Body of pancreas (tissue), 4 donors: Measurements from ENCODE around the gene ZNF672. TPM values are rescaled to one million over a fixed set of nuclear protein-coding genes. Genes with fewer than 3 reads are reported as not detected.

Source experiments
- ATAC-seq: fragments of 150-250 bp; one replicate; pipeline ENCODE4 v1.9.1; 2016
- DNase-seq, 4 donors: peaks; one replicate each; pipeline ENCODE4 v3.0.0-alpha.2; 2019
- H3K27ac ChIP-seq, 4 donors: fragments of 200-600 bp; sonication (generic); 1 replicate in 3 of 4; 2 replicates in 1 of 4; pipeline versions ENCODE4 v1.5.1 to v1.6.1; 2016 to 2019; ENCODE audit warnings: mild to moderate bottlenecking in 1 of 4, mixed read lengths in 1 of 4, moderate library complexity in 1 of 4
- H3K27me3 ChIP-seq, 2 donors: fragments of 200-600 bp; sonication (generic); one replicate each; pipeline ENCODE4 v1.6.0; 2016; ENCODE audit warnings: mild to moderate bottlenecking in 1 of 2
- H3K36me3 ChIP-seq, 2 donors: fragments of 200-600 bp; sonication (generic); replicated peaks in 1 of 2; 2 replicates each; pipeline ENCODE4 v1.5.1; 2016; ENCODE audit warnings: low read depth in 2 of 2; ENCODE audit not compliant: insufficient read depth in 1 of 2
- H3K4me1 ChIP-seq: fragments of 200-600 bp; sonication (generic); one replicate; pipeline ENCODE4 v1.6.0; 2016
- H3K4me3 ChIP-seq, 2 donors: fragments of 200-600 bp; sonication (generic); 1 replicate in 1 of 2; 2 replicates in 1 of 2; pipeline ENCODE4 v1.5.1; 2016 to 2019
- H3K9me3 ChIP-seq, 3 donors: fragments of 200-600 bp; sonication (generic); 1 replicate in 2 of 3; 2 replicates in 1 of 3; pipeline ENCODE4 v1.5.1; 2016
- CTCF ChIP-seq, 7 experiments: fragments of 450-650 bp in 4 of 7; fragments of 200-600 bp in 3 of 7; sonication (generic) in 3 of 7; IDR thresholded peaks; one replicate each; pipeline ENCODE4 v1.5.1; 2016 to 2019; ENCODE audit warnings: antibody characterized with exemption in 7 of 7
- POLR2A ChIP-seq, 3 donors: fragments of 450-650 bp; IDR thresholded peaks; one replicate each; pipeline ENCODE4 v1.6.1; 2016; ENCODE audit warnings: antibody characterized with exemption in 3 of 3, mild to moderate bottlenecking in 2 of 3
- WGBS, 2 donors: methylation state at CpG; one replicate each; pipeline ENCODE4 v1.1.5; 2017; 5-methylcytosine and 5-hydroxymethylcytosine counted together
- intact Hi-C: fragments of 100-400 bp; cut with DNase I; formaldehyde crosslinking; loops from one replicate; pipeline ENCODE4 v1.15.1; 2023
- total RNA-seq, 2 donors: library from RNA; depleted of rRNA; stranded (reverse); fragments of >200 nt; gene quantifications; one replicate each; pipeline ENCODE4 v1.1.0, GENCODE V29; 2016

ZNF672 gene
- total RNA-seq, 2 donors from 2014 or later: 18.8 to 27.2 TPM

DNA sequence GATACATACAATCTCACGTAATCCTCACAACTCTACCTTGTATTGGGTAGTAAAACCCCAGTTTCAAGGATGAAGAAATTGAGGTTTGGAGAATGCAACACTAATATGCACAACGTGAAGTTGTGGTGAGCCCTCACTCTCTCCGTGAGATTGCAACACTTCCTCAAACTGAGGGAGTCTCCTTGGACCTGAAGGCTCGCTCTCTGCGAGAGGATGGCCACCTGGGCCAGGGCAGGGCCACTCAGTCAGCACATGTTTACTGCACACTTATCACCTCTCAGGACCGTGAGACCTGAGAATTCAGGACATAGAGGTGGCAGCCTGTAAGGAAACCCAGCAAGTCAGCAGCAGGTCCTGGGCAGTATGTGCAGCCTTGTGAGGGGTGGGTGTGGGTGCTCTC, 21.0 kb upstream of the ZNF672 start:
- DNase-seq (no peak), ATAC-seq (no peak)
- TF ChIP-seq CTCF (IDR thresholded peaks at IDR 0.05) (no peak), POLR2A (IDR thresholded peaks at IDR 0.05) (no peak)

GRCh38 chr1:248818505-248819374, 19.3 kb upstream of the ZNF672 start:
- Histone ChIP-seq H3K4me1 (peaks cover 34% of the 10 kb centered on the region), H3K27me3 (no peaks in the 10 kb centered on the region), H3K4me3 (no peak overlapping the region), H3K9me3 (no peaks in the 10 kb centered on the region), H3K27ac (peak overlapping the region in 1 of 4 donors; percentile 8), H3K36me3 (peaks cover 8 to 18% of the 10 kb centered on the region in 2 donors)
- intact Hi-C loops: no loop called here
- 71 to 80% methylated on average over 5 of the region's 5 CpGs for WGBS, 2 donors
- DNase-seq (peak in 1 of 4 donors; percentile 10), ATAC-seq (no peak)
- TF ChIP-seq POLR2A (IDR thresholded peaks at IDR 0.05) (no peak), CTCF (IDR thresholded peaks at IDR 0.05) (no peak)

More for the DNA sequence above, 21.0 kb upstream of the ZNF672 start:
- intact Hi-C loops: no loop called here
- WGBS, 2 donors: 48 to 72% methylated on average over 4 to 6 of the region's 6 CpGs
- peaks cover 17% of the 10 kb centered on the region for H3K4me1 ChIP-seq
- no peak overlapping the region for H3K4me3 ChIP-seq
- no peaks in the 10 kb centered on the region for H3K27me3 ChIP-seq
- no peak overlapping the region for H3K27ac ChIP-seq
- no peaks in the 10 kb centered on the region for H3K9me3 ChIP-seq
- H3K36me3 ChIP-seq: peaks cover 12 to 25% of the 10 kb centered on the region in 2 donors

GRCh38 chr1:248820041-248820585, 17.9 kb upstream of the ZNF672 start:
- peaks cover 0 to 6% of the 10 kb centered on the region in 2 donors for H3K36me3 ChIP-seq
- ATAC-seq (no peak), DNase-seq (peak in 1 of 4 donors; percentile 2)
- no peaks in the 10 kb centered on the region for H3K27me3 ChIP-seq
- no peaks in the 10 kb centered on the region for H3K9me3 ChIP-seq
- no peak overlapping the region for H3K27ac ChIP-seq
- H3K4me3 ChIP-seq: no peak overlapping the region
- intact Hi-C loops: no loop called here
- TF ChIP-seq CTCF (IDR thresholded peaks at IDR 0.05) (no peak), POLR2A (IDR thresholded peaks at IDR 0.05) (no peak)
- peaks cover 48% of the 10 kb centered on the region for H3K4me1 ChIP-seq
- WGBS, 2 donors: 80 to 84% methylated on average over 6 to 7 of the region's 7 CpGs

- TF ChIP-seq CTCF (IDR thresholded peaks at IDR 0.05) (no peak), POLR2A (IDR thresholded peaks at IDR 0.05) (no peak)
- H3K4me3 ChIP-seq: no peak overlapping the region
- H3K36me3 ChIP-seq: peaks cover 0 to 1% of the 10 kb centered on the region in 2 donors
- no peak for ATAC-seq
- H3K9me3 ChIP-seq: no peaks in the 10 kb centered on the region
- no peaks in the 10 kb centered on the region for H3K27me3 ChIP-seq
- peak in 1 of 4 donors; percentile 10 for DNase-seq
- peaks cover 50% of the 10 kb centered on the region for H3K4me1 ChIP-seq
- intact Hi-C loops: no loop called here
- H3K27ac ChIP-seq: no peak overlapping the region
- 19 to 41% methylated on average over 2 to 3 of the region's 3 CpGs for WGBS, 2 donors
These were observed 16.9 kb upstream of the ZNF672 start for GRCh38 chr1:248821101-248821500.
